Measurements from ENCODE around the gene MLNR.

- TF ChIP-seq CTCF (IDR thresholded peaks at IDR 0.05; ENCODE audit: poor library complexity), result no peak
- TF ChIP-seq EZH2 (IDR thresholded peaks at IDR 0.05; ENCODE audit: borderline replicate concordance), result no peak
Observed at GRCh38 chr13:49183672-49184325, 36.3 kb upstream of the MLNR start.
